Smooth muscle cell (in vitro differentiated cells): ENCODE results near the gene FKBP3. TPM values are rescaled to one million over a fixed set of nuclear protein-coding genes. Genes with fewer than 3 reads are reported as not detected.
"Not testable (repeated sequence)": the region's sequence is repeated elsewhere in the genome, so short reads cannot be mapped to it uniquely, and the experiment has no call there.

Source experiments
- DNase-seq: peaks from one replicate; lab custom pipeline; 2025; ENCODE audit not compliant: unreplicated experiment; lab: John Stamatoyannopoulos, UW
- H2AFZ ChIP-seq: fragments of 200-600 bp; sonication (generic); 2 replicates; pipeline ENCODE4 v1.6.0; 2016; ENCODE audit warnings: antibody characterized with exemption, low read depth, mild to moderate bottlenecking
- H3F3A ChIP-seq: fragments of 200-600 bp; sonication (generic); 2 replicates; pipeline ENCODE4 v1.6.0; 2017; ENCODE audit warnings: antibody characterized with exemption, low read depth
- H3K27ac ChIP-seq: fragments of 200-600 bp; sonication (generic); 2 replicates; pipeline ENCODE4 v1.5.1; 2016; ENCODE audit warnings: low read depth, mild to moderate bottlenecking
- H3K27me3 ChIP-seq: fragments of 200-600 bp; sonication (generic); 2 replicates; pipeline ENCODE4 v1.6.1; 2016; ENCODE audit warnings: low read depth, mild to moderate bottlenecking
- H3K36me3 ChIP-seq: fragments of 200-600 bp; sonication (generic); 2 replicates; pipeline ENCODE4 v1.5.1; 2016; ENCODE audit warnings: low read depth
- H3K4me1 ChIP-seq: fragments of 200-600 bp; sonication (generic); 2 replicates; pipeline ENCODE4 v1.5.1; 2016; ENCODE audit warnings: low read depth
- H3K4me2 ChIP-seq: fragments of 200-600 bp; sonication (generic); 2 replicates; pipeline ENCODE4 v1.6.0; 2016; ENCODE audit warnings: mild to moderate bottlenecking
- H3K4me3 ChIP-seq: fragments of 200-600 bp; sonication (generic); 2 replicates; pipeline ENCODE4 v1.5.1; 2016; ENCODE audit warnings: mild to moderate bottlenecking
- H3K79me2 ChIP-seq: fragments of 200-600 bp; sonication (generic); 2 replicates; pipeline ENCODE4 v1.6.0; 2016; ENCODE audit warnings: low read depth, mild to moderate bottlenecking
- H3K9ac ChIP-seq: fragments of 200-600 bp; sonication (generic); 2 replicates; pipeline ENCODE4 v1.6.0; 2016; ENCODE audit warnings: low read depth
- H3K9me3 ChIP-seq: fragments of 200-600 bp; sonication (generic); replicated peaks from 2 replicates; pipeline ENCODE4 v1.5.1; 2016; ENCODE audit warnings: low read depth
- H4K20me1 ChIP-seq: fragments of 200-600 bp; sonication (generic); 2 replicates; pipeline ENCODE4 v1.6.0; 2016; ENCODE audit warnings: low read depth
- WGBS: methylation state at CpG from one replicate; pipeline ENCODE4 v1.1.7; 2016; ENCODE audit warnings: low lambda C conversion rate; 5-methylcytosine and 5-hydroxymethylcytosine counted together
- polyA plus RNA-seq: library from polyadenylated mRNA; unstranded; fragments of >200 nt; fragmentation: Nextera tagmentation; extraction: Ambion mirVana; gene quantifications from 2 replicates; pipeline ENCODE4 v1.2.1, GENCODE V29; 2016
- total RNA-seq: library from RNA; depleted of rRNA; stranded (reverse); fragments of >200 nt; gene quantifications from 2 replicates; pipeline ENCODE4 v1.2.3, GENCODE V29; 2014
- TF ChIP-seq, protein P1 (sequence below): fragments of 200-600 bp; sonication (generic); IDR thresholded peaks from 2 replicates; pipeline ENCODE4 v1.5.1; 2017; ENCODE audit warnings: borderline replicate concordance, mild to moderate bottlenecking, antibody characterized with exemption; ENCODE audit not compliant: insufficient read depth, poor library complexity, severe bottlenecking

The FKBP3 gene
- total and polyA plus RNA-seq, 2 experiments from 2014 or later: 43.9 to 123 TPM

DNA sequence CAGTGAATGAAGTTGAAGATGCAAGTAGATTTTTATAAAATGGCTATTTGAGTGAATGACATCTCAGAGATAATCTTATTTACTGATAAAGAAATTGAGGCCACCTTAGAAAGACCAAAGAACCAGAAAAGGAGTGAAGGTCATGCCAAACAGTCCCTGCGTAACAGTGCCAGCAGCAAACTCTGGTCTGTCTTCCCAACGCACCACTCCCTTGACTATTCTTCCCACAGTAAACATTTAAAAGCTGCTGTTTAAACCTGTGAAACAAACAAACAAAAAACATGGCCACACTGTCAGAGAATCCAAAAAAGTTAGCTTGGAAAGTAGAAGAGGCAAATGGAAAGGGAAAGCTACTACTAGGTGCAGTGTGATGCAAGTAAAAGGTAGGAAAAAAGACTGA, 51.9 kb downstream of the FKBP3 start:
- Histone ChIP-seq H3K9me3 (no peaks in the 10 kb centered on the region), H3K4me3 (no peak overlapping the region), H3K27me3 (no peaks in the 10 kb centered on the region), H4K20me1 (peaks cover 27% of the 10 kb centered on the region), H3K36me3 (no peaks in the 10 kb centered on the region), H3F3A (peaks cover 5% of the 10 kb centered on the region), H3K79me2 (peaks cover 35% of the 10 kb centered on the region), H3K4me2 (no peak overlapping the region), H2AFZ (peak overlapping the region; percentile 100), H3K4me1 (peaks cover 13% of the 10 kb centered on the region), H3K9ac (no peak overlapping the region), H3K27ac (no peak overlapping the region)
- TF ChIP-seq, protein P1, sequence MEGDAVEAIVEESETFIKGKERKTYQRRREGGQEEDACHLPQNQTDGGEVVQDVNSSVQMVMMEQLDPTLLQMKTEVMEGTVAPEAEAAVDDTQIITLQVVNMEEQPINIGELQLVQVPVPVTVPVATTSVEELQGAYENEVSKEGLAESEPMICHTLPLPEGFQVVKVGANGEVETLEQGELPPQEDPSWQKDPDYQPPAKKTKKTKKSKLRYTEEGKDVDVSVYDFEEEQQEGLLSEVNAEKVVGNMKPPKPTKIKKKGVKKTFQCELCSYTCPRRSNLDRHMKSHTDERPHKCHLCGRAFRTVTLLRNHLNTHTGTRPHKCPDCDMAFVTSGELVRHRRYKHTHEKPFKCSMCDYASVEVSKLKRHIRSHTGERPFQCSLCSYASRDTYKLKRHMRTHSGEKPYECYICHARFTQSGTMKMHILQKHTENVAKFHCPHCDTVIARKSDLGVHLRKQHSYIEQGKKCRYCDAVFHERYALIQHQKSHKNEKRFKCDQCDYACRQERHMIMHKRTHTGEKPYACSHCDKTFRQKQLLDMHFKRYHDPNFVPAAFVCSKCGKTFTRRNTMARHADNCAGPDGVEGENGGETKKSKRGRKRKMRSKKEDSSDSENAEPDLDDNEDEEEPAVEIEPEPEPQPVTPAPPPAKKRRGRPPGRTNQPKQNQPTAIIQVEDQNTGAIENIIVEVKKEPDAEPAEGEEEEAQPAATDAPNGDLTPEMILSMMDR: no peak
- WGBS: 91% methylated on average over 2 of the region's 2 CpGs
- DNase-seq: no peak

DNA sequence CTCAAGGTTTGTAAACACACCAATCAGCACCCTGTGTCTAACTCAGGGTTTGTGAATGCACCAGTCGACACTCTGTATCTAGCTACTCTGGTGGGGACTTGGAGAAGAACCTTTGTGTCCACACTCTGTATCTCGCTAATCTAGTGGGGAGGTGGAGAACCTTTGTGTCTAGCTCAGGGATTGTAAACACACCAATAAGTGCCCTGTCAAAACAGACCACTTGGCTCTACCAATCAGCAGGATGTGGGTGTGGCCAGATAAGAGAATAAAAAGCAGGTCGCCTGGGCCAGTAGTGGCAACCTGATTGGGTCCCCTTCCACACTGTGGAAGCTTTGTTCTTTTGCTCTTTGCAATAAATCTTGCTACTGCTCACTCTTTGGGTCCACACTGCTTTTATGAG, 53.2 kb downstream of the FKBP3 start:
- not testable (repeated sequence) for H3K9ac ChIP-seq, H3K27ac ChIP-seq, H3F3A ChIP-seq, H3K4me2 ChIP-seq, H3K36me3 ChIP-seq, DNase-seq, H2AFZ ChIP-seq, H3K9me3 ChIP-seq, H3K27me3 ChIP-seq, H3K4me3 ChIP-seq
- peaks cover 13% of the 10 kb centered on the region for H3K4me1 ChIP-seq
- 97% methylated on average over 3 of the region's 3 CpGs for WGBS
- H3K79me2 ChIP-seq: peaks cover 21% of the 10 kb centered on the region
- H4K20me1 ChIP-seq: peaks cover 14% of the 10 kb centered on the region

DNA sequence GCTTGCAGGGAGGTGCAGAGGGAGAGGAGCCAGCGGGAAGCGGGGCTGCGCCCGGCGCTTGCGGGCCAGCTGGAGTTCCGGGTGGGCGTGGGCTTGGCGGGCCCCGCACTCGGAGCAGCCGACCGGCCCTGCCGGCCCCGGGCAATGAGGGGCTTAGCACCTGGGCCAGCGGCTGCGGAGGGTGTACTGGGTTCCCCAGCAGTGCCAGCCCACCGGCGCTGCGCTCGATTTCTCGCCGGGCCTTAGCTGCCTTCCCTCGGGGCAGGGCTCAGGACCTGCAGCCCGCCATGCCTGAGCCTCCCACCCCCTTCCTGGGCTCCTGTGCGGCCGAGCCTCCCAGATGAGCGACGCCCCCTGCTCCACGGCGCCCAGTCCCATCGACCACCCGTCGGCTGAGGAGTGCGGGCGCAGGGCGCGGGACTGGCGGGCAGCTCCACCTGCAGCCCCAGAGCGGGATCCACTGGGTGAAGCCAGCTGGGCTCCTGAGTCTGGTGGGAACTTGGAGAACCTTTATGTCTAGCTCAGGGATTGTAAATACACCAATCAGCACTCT, 53.8 kb downstream of the FKBP3 start:
- H3K4me2 ChIP-seq, H3K4me3 ChIP-seq, H3K27me3 ChIP-seq, DNase-seq, H2AFZ ChIP-seq, H3F3A ChIP-seq, H3K27ac ChIP-seq, H3K9ac ChIP-seq, H3K36me3 ChIP-seq, H4K20me1 ChIP-seq, H3K4me1 ChIP-seq, H3K9me3 ChIP-seq: not testable (repeated sequence)
- WGBS: 99% methylated on average over 26 of the region's 40 CpGs
- H3K79me2 ChIP-seq: peaks cover 15% of the 10 kb centered on the region

DNA sequence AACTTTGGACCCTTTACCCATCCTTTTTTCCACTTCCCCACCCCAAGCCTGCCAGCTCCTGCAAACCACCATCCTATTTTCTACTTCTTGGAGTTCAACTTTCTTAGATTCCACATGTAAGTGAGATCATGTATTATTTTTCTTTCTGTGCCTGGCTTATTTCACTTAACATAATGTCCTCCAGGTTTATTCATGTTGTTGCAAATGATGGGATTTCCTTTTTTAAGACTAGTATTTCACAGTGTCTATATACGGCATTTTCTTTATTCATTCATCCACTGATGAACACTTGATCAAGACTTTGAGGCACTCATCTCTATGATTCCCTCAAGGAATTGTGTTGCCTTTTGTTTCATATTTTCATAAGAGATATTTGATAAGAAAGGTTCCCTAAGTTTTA, 56.0 kb downstream of the FKBP3 start:
- Histone ChIP-seq H3K9me3 (no peaks in the 10 kb centered on the region), H3K27me3 (no peaks in the 10 kb centered on the region), H3K4me2 (no peak overlapping the region), H3K27ac (no peak overlapping the region), H3K79me2 (no peaks in the 10 kb centered on the region), H4K20me1 (no peaks in the 10 kb centered on the region), H3K4me1 (no peaks in the 10 kb centered on the region), H3K4me3 (no peak overlapping the region), H3K36me3 (no peaks in the 10 kb centered on the region), H2AFZ (no peak overlapping the region), H3K9ac (no peak overlapping the region), H3F3A (no peaks in the 10 kb centered on the region)
- TF ChIP-seq, protein P1: no peak
- WGBS: 97% methylated on average over 1 of the region's 1 CpG
- no peak for DNase-seq
